ENCODE measurements around the gene CARD9.
"Not testable (repeated sequence)": the region's sequence is repeated elsewhere in the genome, so short reads cannot be mapped to it uniquely, and the experiment has no call there.

Gene CARD9

DNA sequence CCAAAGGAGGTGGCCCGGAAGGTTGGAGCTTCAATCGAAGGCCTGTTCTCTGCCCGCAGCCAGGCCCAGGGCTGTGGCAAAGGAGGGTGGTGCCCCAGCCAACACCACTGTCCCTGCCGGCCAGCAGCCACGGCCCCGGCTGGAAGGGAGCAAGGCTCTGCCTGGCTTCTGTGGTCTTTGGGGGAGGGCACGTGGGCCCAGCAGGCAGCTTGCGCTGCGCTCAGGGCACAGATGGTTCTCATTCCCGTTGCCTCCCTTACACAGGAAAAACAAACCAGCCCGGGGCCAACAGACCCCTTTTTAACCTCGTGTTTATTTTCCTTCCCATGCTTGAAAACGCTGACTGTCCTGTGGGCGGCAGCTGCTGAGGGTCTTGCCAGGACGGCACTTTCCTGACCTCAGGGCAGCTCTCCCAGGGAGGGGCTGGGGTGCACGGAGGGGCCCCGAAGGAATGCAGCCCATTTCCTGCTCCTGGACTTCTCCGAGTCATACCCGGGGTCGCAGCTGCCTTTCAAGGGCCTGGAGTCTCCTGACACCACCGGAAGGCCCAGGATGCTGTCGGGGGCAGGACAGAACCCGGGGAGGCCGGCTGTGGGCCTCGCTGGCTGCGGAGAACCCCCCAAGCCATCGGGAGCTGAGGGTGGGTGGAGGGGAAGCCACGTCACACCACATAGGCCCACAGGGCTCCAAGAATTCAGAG is 47.3 kb downstream of the CARD9 start:
- DNase-seq: peak in 19 of 51 donors; percentile 7 to 64 (median 26)

- no peak for DNase-seq
These were observed 48.1 kb downstream of the CARD9 start for GRCh38 chr9:136325358-136325757.

- no peak for DNase-seq
These were observed 48.8 kb downstream of the CARD9 start for GRCh38 chr9:136324501-136325300.

GRCh38 chr9:136323371-136323789 is 50.1 kb downstream of the CARD9 start:
- no peak for DNase-seq

DNA sequence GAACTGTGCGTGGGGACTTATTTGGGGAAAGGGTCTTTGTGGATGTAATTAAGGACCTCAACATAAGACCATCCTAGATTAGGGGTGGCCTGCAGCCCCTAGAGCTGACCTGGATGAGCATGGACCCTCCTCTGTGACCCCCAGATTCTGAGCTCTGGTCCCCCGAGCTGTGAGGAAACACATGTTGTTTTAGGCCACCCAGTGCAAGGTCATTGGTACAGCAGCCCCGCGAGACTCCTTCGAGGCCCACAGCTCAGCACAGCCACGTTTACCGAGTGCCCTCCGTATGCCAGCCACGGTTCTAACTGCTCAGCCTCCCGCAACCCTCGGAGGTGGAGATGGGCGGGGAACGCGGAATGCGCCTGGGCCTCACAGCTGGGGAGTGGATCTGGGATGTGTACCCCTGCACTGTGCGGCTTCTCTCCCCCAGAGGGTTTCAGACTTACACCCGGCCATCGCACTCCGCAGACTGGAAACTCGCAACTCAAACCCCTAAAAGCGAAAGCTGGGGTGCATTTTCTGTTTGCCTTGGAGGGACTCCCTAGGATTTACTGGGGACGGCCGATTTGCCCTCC is 50.6 kb downstream of the CARD9 start:
- DNase-seq: no peak

DNA sequence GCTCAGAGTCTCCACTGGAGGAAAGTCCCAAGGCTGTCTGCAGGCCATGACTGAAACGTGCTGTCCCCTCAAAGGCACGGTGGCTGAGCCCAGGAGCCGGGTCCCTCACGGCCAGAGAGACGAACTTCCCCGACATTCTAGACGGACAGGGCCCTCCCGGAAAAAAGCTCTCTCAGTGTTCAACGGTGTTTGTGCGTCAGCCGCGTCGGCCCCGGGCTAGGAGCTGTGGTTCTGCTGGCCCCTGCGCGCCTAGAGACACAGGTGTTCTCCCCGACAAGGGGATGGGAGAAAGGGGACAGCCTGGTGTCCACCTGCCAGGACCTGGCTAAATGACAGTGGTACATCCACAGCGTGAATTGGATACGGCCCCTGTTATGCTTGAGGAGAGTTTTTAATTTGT is 51.9 kb downstream of the CARD9 start:
- DNase-seq: no peak

- not testable (repeated sequence) for DNase-seq
These were observed 52.5 kb downstream of the CARD9 start for GRCh38 chr9:136320972-136321371.

GRCh38 chr9:136319955-136320354 is 53.5 kb downstream of the CARD9 start:
- DNase-seq: not testable (repeated sequence)

GRCh38 chr9:136319244-136319643 is 54.2 kb downstream of the CARD9 start:
- DNase-seq: not testable (repeated sequence)

GRCh38 chr9:136318776-136319241 is 54.7 kb downstream of the CARD9 start:
- DNase-seq: no peak

DNA sequence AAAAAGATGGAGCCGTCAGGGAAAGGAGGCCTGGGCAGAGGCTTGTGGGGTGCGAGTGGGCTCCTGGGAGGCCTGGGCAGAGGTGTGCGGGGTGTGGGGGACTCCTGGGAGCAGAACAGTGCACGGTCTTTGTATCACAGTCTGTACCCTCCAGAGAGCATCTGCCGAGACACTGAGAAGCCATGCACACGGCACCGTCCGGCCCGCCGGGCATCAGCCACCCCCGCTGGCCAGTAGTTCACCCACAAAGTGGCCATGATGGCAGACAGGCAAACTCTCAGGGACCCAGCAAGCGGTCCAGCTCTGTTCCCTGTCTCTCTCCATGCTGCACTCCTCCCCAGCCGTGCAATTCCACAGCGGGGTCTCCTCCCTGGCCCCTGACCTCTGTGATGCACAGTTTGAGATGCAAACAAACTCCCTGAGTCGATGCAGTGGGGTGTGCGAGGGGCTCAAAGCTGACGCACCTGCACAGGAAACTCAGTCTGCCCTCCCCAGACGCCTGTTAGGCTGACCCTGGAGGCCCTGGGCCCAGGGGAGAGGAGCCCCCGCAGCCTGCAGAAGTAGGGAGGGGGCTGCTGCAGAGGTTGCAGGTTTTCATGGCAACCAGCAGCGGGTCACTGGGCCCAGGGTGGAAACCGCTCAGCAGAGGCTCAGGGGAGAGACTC is 55.2 kb downstream of the CARD9 start:
- no peak for DNase-seq

GRCh38 chr9:136317695-136318094 is 55.8 kb downstream of the CARD9 start:
- no peak for DNase-seq

GRCh38 chr9:136316896-136317676 is 56.4 kb downstream of the CARD9 start:
- DNase-seq: no peak

- DNase-seq: no peak
These were observed 57.2 kb downstream of the CARD9 start for GRCh38 chr9:136316271-136316751.

- no peak for DNase-seq
These were observed 58.5 kb downstream of the CARD9 start for GRCh38 chr9:136314944-136315343.

DNA sequence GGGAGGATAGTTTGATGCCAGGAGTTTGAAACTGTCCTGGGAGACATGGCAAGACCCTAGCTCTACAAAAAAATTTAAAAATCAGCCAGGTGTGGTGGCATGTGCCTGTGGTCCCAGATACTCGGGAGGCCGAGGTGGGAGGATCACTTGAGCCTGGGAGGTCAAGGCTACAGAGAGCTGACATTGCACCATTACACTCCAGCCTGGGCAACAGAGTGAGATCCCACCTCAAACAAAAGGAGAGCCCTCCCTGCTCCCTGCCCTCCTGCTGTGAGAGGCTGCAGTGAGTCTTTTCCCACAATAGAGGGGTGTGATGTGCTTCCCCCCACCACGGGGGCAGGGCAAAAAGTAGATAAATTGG is 59.4 kb downstream of the CARD9 start:
- no peak for DNase-seq
